ENCODE data around the gene C1QL4. TPM values are rescaled to one million over a fixed set of nuclear protein-coding genes. Genes with fewer than 3 reads are reported as not detected.
A peak's percentile ranks its signal among the peaks of the same experiment; 100 is the strongest.

The C1QL4 gene
- total and polyA plus RNA-seq, 2 of the 8 experiments (the other 6 are each of a cell fraction or from before 2014, with no cell fraction given): 0.28 to 0.63 TPM

DNA sequence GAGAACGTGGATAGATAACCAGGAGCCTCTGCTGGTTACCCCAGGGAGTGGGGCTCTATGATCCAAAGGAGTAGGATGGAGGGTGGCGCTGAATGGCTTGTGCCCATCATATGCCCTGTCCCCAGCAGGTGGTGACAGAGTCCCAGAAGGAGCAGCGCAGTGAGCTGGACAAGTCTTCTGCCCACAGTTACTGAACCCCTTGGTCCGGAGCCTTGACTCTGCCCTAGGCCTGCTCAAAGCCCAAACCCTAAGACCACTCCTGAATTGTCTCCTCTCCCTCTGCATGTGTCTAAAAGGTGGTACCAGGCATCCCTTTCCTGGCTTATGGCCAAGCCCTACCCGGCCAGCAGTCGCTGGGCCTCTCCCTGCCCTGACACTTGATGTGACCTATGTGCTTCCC, 38.8 kb downstream of the C1QL4 start:
- Histone ChIP-seq H3K4me1 (replicated peaks in 1 of 4; ENCODE audit: control insufficient read depth in 3 of 4, insufficient read depth in 4 of 4, low read length in 3 of 4) (peaks cover 0 to 30% (median 12%) of the 10 kb centered on the region in 4 experiments; a peak in 6 of 7 replicates), H2AK5ac (ENCODE audit: low read depth, low read length) (no peak overlapping the region), H3K4me3 (ENCODE audit: extremely low read depth in 1 of 4, insufficient read depth in 2 of 4, low read depth in 3 of 4, low read length in 4 of 4) (no peak overlapping the region), H4K5ac (ENCODE audit: insufficient read length, low read depth, low read length) (no peak overlapping the region), H3K56ac (replicated peaks; ENCODE audit: insufficient read length, low read depth, low read length) (no peak overlapping the region), H3K14ac (ENCODE audit: insufficient read length) (no peak overlapping the region), H4K8ac (ENCODE audit: extremely low read depth, insufficient read depth, low read length) (no peak overlapping the region; the same call in 1 of the 2 replicates), H3K4ac (replicated peaks; ENCODE audit: insufficient read length, low read depth, low read length) (no peak overlapping the region), H2AFZ (ENCODE audit: low read length) (no peak overlapping the region), H2BK20ac (ENCODE audit: low read length) (no peak overlapping the region), H2BK120ac (replicated peaks; ENCODE audit: low read depth, low read length) (no peak overlapping the region), H3K23ac (ENCODE audit: insufficient read length) (no peak overlapping the region), H4K91ac (replicated peaks; ENCODE audit: insufficient read length, low read length) (no peak overlapping the region), H3K36me3 (ENCODE audit: control insufficient read depth in 2 of 4, insufficient read depth in 4 of 4, low read length in 3 of 4) (no peaks in the 10 kb centered on the region), H3K18ac (ENCODE audit: extremely low read depth, low read length) (no peak overlapping the region), H3K9ac (replicated peaks in 1 of 4; ENCODE audit: extremely low read depth in 1 of 4, low read depth in 3 of 4, low read length in 3 of 4) (no peak overlapping the region), H3K27ac (ENCODE audit: low read depth, low read length) (no peak overlapping the region), H3K9me3 (ENCODE audit: insufficient read depth in 2 of 2, low read depth in 1 of 2, low read length in 1 of 2) (no peaks in the 10 kb centered on the region), H2BK12ac (ENCODE audit: low read depth, low read length) (no peak overlapping the region), H2BK15ac (ENCODE audit: low read length) (no peak overlapping the region), H4K20me1 (replicated peaks in 1 of 2; ENCODE audit: control insufficient read depth in 1 of 2, insufficient read depth in 2 of 2, low read length in 2 of 2) (peaks cover 2 to 20% of the 10 kb centered on the region in 2 experiments), H3K79me1 (ENCODE audit: low read depth, low read length) (no peaks in the 10 kb centered on the region), H3K23me2 (ENCODE audit: low read depth, low read length) (peaks cover 11% of the 10 kb centered on the region; the same call in 1 of the 2 replicates), H3K4me2 (ENCODE audit: insufficient read depth in 1 of 2, low read depth in 2 of 2, low read length in 2 of 2) (peak overlapping the region; percentile 60 to 99; a peak in 1 of 4 replicates), H2BK5ac (ENCODE audit: low read depth, low read length) (no peak overlapping the region), H3K79me2 (ENCODE audit: control insufficient read depth in 1 of 2, insufficient read depth in 2 of 2, low read length in 2 of 2) (no peaks in the 10 kb centered on the region), H3K27me3 (replicated peaks in 1 of 4; ENCODE audit: control insufficient read depth in 3 of 4, extremely low read depth in 1 of 4, insufficient read depth in 3 of 4, low read length in 3 of 4) (peaks cover 46 to 58% (median 55%) of the 10 kb centered on the region in 4 experiments)
- TF ChIP-seq POLR2A (IDR thresholded peaks at IDR 0.05; ENCODE audit: control extremely low read depth in 1 of 2, low read depth in 2 of 2, low read length in 2 of 2): no peak
- no peak for TF ChIP-seq BCL11A (IDR thresholded peaks at IDR 0.05; ENCODE audit: low read depth in 2 of 2, low read length in 2 of 2)
- TF ChIP-seq, protein P1, sequence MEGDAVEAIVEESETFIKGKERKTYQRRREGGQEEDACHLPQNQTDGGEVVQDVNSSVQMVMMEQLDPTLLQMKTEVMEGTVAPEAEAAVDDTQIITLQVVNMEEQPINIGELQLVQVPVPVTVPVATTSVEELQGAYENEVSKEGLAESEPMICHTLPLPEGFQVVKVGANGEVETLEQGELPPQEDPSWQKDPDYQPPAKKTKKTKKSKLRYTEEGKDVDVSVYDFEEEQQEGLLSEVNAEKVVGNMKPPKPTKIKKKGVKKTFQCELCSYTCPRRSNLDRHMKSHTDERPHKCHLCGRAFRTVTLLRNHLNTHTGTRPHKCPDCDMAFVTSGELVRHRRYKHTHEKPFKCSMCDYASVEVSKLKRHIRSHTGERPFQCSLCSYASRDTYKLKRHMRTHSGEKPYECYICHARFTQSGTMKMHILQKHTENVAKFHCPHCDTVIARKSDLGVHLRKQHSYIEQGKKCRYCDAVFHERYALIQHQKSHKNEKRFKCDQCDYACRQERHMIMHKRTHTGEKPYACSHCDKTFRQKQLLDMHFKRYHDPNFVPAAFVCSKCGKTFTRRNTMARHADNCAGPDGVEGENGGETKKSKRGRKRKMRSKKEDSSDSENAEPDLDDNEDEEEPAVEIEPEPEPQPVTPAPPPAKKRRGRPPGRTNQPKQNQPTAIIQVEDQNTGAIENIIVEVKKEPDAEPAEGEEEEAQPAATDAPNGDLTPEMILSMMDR (IDR thresholded peaks at IDR 0.05; ENCODE audit: control extremely low read depth in 1 of 3, insufficient read depth in 1 of 3, low read depth in 1 of 3, low read length in 3 of 3): peak in 1 of 3 experiments; percentile 13; a peak in 2 of 4 replicates
- no peak for TF ChIP-seq JUN (IDR thresholded peaks at IDR 0.05; ENCODE audit: low read depth, low read length)
- TF ChIP-seq MAFK (IDR thresholded peaks at IDR 0.05; ENCODE audit: low read depth, low read length): no peak
- TF ChIP-seq RAD21 (IDR thresholded peaks at IDR 0.05 in 1 of 2, conservative IDR thresholded peaks at IDR 0.05 in 1 of 2; ENCODE audit: low read depth in 2 of 2, low read length in 2 of 2): no peak; a peak in 1 of 4 replicates
- no peak for TF ChIP-seq POU5F1 (IDR thresholded peaks at IDR 0.05; ENCODE audit: low read depth, low read length)
- no peak for TF ChIP-seq RBBP5 (IDR thresholded peaks at IDR 0.05; ENCODE audit: borderline replicate concordance, low read depth, low read length)
- no peak for DNase-seq (ENCODE audit: low read depth in 1 of 2, low spot score in 2 of 2)
- FAIRE-seq: no peak
- POLR2A ChIA-PET (ENCODE audit: partially characterized antibody): interaction anchor here (1.4 to 1.7 kb wide), 2 partner anchors 28 to 33 kb away, joined by 3 to 5 read pairs; partner anchors contain the start of gene TUBA1C
- CTCF ChIA-PET (ENCODE audit: partially characterized antibody): interaction anchor here (0.6 to 14.4 kb wide), 9 partner anchors 15 to 281 kb away, joined by 3 to 276 read pairs (median 3); partner anchors contain the start of genes C1QL4 and TROAP
- 58% methylated on average over 6 of the region's 6 CpGs; no CpG with 5 or more reads in 1 of the 2 experiments for WGBS, 2 experiments (ENCODE audit: extremely low coverage in 1 of 2, insufficient coverage in 1 of 2, insufficient read length in 1 of 2, insufficient replicate concordance in 2 of 2, low coverage in 1 of 2, low lambda C conversion rate in 2 of 2, missing lambda C conversion rate in 1 of 2)

Data from H1 (cell line).